DMS114 treated with DMSO at 0.1 percent for 48 hours (cell line): ENCODE data around the gene ARMC6.

Experiments used
- DNase-seq: peaks from one replicate; lab custom pipeline; 2025; ENCODE audit not compliant: unreplicated experiment; lab: John Stamatoyannopoulos, UW

The ARMC6 gene

GRCh38 chr19:19033426-19034203 is at the start of gene ARMC6, which contains the start of gene SUGP2:
Gene ARMC6 (plus strand): TSS chr19:19033603. CDS start chr19:19034210, 607 bp downstream.
Gene SUGP2 (minus strand): TSS chr19:19033517. CDS start chr19:19031071, 2,446 bp downstream.
- peak; percentile 84 for DNase-seq

DNA sequence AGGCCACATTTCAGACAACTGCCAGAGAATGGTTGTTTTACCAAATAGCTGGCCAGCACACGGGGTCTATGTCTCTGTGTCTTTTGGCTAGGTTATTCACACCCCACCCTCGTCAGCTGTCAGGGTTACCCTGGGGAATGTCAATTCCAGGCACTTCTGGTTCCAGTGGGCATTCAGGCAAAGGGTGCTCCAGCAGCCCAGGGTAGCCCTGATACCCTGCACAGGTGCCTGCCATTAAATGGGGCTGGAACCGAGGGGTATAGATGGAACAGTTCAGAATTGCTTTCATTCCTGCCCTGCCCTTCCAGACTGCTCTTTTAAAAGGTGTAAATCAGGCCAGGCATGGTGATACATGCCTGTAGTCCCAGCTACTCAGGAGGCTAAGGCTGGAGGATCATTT is 49.2 kb upstream of the ARMC6 start:
- DNase-seq, result no peak

GRCh38 chr19:18985257-18985656 is 48.1 kb upstream of the ARMC6 start:
- no peak for DNase-seq

DNA sequence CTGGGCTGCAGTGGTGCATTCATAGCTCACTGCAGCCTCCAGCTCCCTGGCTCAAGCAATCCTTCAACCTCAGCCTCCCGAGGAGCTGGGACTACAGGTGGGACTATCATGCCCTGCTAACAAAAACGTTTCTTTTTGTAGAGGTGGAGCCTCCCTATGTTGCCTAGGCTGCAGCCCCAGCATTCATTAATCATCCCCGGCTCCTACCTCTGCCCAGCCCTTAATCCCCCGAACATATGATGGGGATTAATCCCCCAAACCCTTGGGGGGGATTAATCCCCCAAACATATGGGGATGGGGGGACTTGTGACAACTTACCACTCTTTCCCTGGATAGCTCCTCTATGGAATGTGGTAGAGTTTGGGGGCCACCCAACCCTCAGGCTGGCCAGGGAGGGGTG is 45.9 kb upstream of the ARMC6 start:
- no peak for DNase-seq

GRCh38 chr19:18989316-18989715 is 44.1 kb upstream of the ARMC6 start:
- no peak for DNase-seq

- no peak for DNase-seq
These were observed 43.2 kb upstream of the ARMC6 start for GRCh38 chr19:18990128-18990708.

DNA sequence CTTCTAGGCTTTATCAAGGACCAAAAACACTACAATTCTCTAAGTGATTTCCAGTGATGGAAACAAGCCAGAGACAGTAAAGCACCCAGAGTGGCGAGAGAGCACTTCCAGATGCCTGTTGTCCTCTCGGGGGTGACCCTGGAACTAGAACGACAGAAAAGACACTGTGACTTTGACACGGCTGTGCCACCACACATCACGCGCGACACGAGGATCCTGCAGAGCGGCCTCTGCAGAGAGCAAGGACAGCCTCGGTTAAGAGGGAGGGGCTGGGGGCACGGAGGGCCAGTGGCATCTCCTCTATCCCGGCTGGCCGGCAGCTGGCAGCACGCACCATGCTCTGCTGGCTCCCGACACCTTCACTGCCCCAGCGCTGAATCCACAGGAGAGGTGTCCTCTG is 42.4 kb upstream of the ARMC6 start:
- no peak for DNase-seq

GRCh38 chr19:18991468-18991867 is 41.9 kb upstream of the ARMC6 start:
- no peak for DNase-seq

GRCh38 chr19:18992696-18993095 is 40.7 kb upstream of the ARMC6 start:
- no peak for DNase-seq

DNA sequence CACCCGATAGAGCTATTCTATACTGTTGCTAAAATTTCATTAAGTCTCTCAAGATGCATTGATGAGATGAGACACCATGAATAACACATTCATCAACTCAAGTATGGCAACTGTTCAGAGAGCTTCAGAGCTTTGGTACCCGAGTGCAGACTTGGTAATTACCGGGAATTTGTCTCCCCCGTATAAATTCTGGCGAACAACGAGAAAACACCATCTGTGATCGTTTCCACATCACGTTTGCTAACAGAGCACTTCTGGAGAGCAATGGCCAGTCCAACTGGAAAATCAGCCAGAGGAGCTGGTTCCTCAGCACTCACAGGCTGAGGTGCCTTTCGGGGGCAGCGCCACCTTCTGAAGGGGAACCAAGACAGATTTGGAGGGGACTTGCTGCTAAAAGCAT is 40.3 kb upstream of the ARMC6 start:
- no peak for DNase-seq

DNA sequence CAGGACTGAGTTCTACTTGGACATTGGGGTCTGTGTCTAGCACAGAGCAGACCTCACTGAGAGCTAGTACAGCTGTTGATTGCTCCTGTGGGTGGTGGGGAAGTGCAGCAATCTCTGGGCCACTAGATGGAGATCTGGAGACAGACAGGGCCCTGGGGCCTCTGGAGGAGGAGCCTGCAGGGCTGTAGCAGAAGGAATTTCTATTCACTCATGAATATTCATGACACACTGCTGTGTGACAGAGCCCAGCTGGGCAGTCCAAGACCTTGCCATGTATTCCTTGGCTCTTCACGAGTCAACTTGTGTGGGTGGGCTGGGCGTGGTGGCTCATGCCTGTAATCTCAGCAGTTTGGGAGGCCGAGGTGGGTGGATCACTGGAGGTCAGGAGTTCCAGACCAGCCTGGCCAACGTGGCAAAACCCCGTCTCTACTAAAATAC is 37.6 kb upstream of the ARMC6 start:
- DNase-seq, result peak; percentile 68

DNA sequence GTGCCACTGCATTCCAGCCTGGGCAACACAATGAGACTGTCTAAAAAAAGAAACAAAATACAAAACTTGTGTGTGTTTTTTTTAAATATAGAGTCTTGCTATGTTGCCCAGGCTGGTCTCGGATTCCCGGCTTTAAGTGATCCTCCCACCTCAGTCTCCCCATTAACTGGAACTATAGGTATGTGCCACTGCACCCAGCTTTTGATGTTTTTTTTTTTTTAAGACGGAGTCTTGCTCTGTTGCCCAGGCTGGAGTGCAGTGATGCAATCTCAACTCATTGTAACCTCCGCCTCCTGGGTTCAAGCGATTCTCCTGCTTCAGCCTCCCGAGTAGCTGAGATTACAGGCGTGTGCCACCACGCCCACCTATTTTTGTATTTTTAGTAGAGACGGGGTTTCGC is 37.1 kb upstream of the ARMC6 start:
- DNase-seq, result no peak

DNA sequence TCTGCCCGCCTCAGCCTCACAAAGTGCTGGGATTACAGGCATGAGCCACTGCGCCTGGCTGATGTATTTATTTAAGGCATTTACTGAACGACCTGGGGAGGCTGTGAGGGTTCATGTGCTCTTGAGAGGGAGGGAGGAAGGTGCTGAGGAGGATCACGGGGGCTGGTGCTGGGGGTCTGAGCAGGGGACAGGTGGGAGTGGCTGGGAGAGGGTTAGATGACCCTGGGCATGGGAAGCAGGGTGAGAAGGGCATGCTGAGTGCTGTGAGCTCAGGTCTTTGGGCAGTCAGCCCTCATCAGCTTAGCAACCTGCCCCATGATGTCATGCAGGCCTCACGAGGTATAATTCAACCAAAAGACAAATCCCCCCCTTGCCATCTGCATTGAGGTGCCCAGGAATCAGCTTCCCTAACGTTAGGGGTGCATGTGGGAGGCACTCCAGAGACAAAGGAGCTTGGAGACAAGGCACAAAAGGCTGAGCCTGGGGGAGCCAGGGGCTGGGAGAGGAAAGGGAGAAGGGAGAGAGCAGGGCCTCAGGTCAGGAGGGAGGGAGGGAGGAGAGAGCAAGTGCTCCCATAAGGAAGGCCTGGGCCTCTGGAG is 36.5 kb upstream of the ARMC6 start:
- DNase-seq, result no peak

DNA sequence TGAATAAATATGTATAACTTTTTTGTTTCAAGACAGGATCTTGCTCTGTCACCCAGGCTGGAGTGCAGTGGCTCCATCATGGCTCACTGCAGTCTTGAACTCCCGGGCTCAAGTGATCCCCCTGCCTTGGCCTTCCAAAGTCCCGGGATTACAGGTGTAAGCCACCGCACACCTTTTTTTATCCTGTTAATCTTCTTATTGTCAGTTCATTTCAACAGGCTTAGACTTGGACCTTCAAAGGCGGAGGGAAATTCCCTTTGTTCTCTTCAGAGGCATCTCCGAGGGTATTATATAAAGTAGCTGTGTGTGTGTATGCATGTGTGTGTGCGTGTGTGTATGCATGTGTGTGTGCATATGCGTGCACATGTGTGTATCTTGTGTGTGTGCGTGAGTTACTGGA is 35.1 kb upstream of the ARMC6 start:
- no peak for DNase-seq

DNA sequence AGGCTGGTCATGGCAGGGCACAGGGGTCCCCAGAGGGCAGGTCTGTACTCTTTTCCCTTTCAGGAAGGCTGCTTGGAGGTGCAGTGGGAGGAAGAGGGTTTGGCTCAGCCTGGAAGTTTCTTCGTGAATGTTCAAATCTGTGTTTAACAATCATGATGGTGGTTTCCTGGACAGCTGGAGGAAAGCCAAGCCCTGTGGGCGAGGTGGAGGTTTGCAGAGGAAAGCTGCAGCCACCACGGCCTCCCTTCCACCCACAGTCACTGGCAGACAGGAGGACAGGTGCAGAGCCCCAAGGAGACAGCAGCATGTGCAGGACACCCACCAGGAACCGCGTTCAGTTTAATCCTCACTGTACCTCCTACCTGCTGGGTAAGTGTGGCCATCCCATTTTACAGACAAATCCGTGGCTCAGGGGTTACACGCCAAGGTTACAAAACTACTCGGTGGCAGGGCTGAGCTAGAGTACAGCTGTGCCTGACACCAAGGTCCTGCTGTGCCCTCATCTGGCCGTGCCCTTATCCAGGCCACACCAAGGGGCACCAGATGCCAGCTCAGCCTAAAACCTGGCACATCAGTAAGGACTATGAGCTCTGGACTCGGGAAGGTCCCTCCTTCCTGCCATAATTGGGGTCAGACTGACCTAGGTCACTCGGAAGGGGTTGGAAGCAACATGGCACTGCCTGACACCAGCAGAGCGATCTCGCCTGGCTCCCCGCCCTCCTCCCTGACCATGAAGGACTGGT is 34.2 kb upstream of the ARMC6 start:
- DNase-seq, result no peak

GRCh38 chr19:18999896-19000620 is 33.3 kb upstream of the ARMC6 start:
- no peak for DNase-seq

GRCh38 chr19:19004144-19004543 is 29.3 kb upstream of the ARMC6 start:
- no peak for DNase-seq

DNA sequence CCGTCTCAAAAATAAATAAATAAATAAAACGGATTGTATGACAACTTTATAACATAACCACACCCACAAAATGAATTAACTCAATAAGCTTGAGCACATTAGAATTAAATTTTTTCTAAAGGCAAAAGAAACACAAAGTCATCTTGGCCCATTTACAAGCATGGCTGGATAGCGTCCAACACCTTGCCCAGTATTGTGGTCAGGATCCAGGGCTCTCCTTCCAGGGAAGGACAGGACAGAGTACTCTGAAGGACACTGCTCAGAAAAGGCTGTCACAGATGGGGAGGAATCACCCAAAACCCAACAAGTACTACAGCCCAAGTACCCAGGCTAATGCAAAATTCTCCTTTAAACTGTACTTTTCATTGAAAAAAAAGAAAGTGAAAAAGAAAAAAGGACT is 27.2 kb upstream of the ARMC6 start:
- DNase-seq, result no peak

GRCh38 chr19:19009951-19010350 is 23.5 kb upstream of the ARMC6 start:
- no peak for DNase-seq

GRCh38 chr19:19010551-19010950 is 22.9 kb upstream of the ARMC6 start:
- no peak for DNase-seq

DNA sequence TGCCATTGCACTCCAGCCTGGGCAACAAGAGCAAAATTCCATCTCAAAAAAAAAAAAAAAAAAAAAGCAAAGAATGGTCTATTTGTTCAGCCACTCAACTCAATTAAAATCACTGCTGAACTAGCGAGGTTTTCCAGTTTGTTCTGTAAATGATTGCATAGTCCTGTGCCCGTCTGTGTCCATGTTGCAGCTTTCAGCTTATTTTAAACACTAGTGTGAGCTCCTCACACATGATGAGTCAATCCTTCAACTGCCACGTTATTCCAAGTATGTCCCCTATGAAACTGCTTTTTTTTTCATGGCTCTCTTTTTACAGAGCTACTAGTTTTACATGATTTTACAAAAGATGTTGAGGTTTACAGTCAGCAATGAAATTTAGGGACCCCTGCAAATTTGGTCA is 12.3 kb upstream of the ARMC6 start:
- no peak for DNase-seq
